Panc1 (cell line): ENCODE results near the gene PDS5B.
"Not testable (repeated sequence)": the region's sequence is repeated elsewhere in the genome, so short reads cannot be mapped to it uniquely, and the experiment has no call there.

ENCODE experiments used
- CTCF ChIP-seq: fragments of 450-650 bp; IDR thresholded peaks from 2 replicates; pipeline ENCODE4 v1.5.1; 2017; ENCODE audit warnings: mild to moderate bottlenecking
- TCF7L2 ChIP-seq: IDR thresholded peaks from 2 replicates; pipeline ENCODE4 v1.6.1; 2011; ENCODE audit warnings: mild to moderate bottlenecking, low read depth, low read length, inconsistent platforms

- TF ChIP-seq CTCF, TCF7L2: not testable (repeated sequence)
Observed at GRCh38 chr13:32716201-32716600, 129.9 kb downstream of the PDS5B start.
